HG02588 (cell line): Measurements from ENCODE around the gene ACTL7A.
"Not testable (repeated sequence)": the region's sequence is repeated elsewhere in the genome, so short reads cannot be mapped to it uniquely, and the experiment has no call there.

Experiments used
- ATAC-seq: cut with Tn5 transposase; IDR thresholded peaks from one replicate; pipeline ENCODE4 v1.9.1; 2021; ENCODE audit warnings: mild to moderate bottlenecking, moderate library complexity; ENCODE audit not compliant: unreplicated experiment

Gene ACTL7A

GRCh38 chr9:108848296-108848695 lies 13.8 kb upstream of the ACTL7A start:
- not testable (repeated sequence) for ATAC-seq

- ATAC-seq = no peak
Observed at GRCh38 chr9:108850293-108850897, 11.7 kb upstream of the ACTL7A start.

DNA sequence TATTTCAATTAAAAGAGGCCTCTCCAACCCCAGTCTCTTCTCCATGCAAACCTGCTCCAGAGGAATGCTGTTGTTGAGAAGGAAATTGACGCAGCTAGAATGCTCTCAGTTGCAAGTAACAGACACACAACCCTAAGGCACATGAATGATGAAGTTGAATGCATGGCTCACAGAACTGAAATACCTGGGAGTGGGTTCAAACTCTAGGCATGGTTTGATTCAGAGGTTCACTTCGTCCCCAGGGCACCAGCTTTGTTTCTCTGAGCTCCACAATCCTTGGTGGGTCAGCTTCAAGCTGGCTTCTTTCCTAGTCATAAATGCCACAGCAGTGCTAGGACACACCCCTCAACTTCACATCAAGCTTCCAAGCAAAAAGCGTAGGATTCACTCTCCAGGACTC lies 10.9 kb upstream of the ACTL7A start:
- no peak for ATAC-seq

DNA sequence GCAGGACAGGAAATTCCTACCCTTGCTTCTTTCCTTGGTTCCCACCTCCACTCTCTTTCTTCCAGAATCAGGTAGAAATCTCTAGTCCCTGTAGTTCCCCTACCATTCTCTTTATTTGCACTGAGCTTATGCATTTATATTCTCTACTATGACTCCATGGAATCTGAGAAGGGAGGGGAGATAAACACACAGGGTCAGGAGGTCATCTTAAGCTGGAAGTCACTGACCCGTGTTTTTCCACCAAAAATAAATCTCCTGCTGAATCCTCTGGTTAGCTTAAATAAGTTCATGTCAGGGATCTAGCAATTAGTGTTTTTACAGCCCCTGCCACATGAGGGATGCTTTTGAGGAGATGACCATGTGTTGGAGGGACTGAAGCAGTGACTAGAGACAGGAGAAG lies 10.0 kb upstream of the ACTL7A start:
- no peak for ATAC-seq

GRCh38 chr9:108854094-108854493 lies 8.0 kb upstream of the ACTL7A start:
- ATAC-seq = no peak

GRCh38 chr9:108854641-108855528 lies 7.2 kb upstream of the ACTL7A start:
- no peak for ATAC-seq

DNA sequence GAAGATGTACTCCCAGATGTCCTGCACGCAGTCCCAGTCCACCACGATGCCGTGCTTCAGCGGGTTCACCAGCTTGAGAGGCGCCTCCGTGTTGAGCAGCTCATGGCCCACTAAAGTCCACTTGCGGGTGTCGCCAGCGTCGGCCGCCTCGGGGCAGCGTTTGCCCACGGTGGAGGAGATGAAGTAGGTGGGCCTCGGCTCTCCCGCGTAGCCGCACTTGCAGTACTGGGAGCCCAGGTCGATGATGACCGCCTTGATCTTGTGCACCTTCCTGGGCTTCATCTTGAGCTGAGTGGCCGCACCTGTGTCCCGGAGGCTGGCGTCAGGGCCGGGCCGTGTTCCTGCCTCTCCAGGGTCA lies 6.6 kb upstream of the ACTL7A start:
- no peak for ATAC-seq

DNA sequence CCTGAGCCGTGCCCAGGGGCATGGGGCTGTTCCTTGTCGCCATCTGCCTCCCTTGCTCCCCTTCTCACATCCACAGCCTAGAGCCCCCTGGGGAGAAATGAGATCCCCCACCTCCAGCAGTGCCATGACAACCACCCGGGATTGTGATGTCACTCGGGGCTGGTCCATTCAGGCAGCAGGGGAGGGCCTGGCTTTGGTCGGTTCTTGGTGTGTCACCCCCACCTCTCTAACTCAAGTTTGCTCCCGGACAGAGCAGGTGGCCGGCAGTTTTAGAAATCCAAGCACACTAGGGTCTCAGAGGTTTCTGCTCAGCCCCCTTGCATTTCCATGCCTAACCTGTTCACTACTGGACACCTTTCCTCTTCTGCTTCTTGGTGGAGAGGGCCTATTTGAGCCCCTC lies 6.2 kb upstream of the ACTL7A start, which contains the start of gene ACTL7B:
ACTL7B (minus strand) TSS at position 99 of the 400 bp plus-strand sequence; CDS start at position 43, 56 bp downstream.
- no peak for ATAC-seq

GRCh38 chr9:108857572-108857971 lies 4.5 kb upstream of the ACTL7A start:
- no peak for ATAC-seq

- peak; percentile 69 for ATAC-seq
Observed at GRCh38 chr9:108859459-108860114, 2.5 kb upstream of the ACTL7A start.

DNA sequence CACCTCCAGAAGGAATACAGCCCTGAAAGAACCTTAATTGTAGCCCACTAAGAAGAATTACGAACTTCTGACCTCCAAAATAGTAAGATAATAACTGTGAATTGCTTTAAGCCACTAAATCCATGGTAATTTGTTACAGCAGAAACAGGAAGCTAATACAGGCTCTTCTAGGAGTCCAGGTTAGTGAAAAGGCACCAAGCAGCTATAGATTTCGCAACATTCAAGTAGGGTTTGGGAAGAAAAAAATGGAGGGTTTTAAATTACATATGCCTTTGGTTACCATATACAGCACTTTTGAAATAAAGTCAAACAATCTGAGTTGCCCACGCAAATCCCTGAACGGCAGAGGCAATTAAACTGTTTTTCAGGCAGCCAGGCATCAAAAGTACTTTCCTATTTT lies 1.7 kb upstream of the ACTL7A start:
- no peak for ATAC-seq

DNA sequence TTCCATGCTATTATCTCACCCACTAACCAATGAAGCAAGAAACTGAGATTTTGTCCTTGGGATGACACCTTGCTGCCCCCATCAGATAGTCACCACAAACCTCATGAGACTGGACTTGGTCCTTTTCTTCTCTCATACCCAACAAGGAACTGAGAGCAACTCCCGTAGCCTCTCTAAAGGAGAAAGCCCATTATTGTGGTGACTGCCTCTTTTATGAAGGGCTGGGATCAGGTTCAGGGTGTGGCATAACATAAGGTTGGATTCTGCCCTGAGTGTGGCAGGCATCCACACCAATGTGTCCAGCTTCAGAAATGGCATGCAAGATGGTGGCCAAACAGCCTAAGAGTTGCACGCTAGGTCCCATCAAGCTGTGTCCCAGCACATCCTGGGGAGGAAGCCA lies 1.3 kb upstream of the ACTL7A start:
- ATAC-seq = no peak

DNA sequence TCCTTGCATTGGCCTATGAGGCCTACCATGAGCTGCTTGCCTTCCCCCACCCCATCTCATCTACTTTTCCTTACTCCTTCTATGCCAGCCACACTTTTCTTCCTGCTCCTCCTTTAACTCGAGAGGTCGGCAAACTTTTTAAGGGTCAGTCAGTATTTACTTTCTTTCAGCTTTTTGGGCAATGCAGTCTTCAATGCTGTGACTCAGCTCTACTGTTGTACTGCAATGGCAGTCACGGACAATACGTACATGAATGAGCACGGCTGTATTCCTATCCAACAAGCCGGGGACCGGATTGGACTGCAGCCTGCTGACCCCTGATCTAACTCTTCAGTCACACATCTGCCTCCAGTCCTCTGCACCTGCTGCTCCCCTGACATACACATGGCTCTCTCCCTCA lies 602 bp upstream of the ACTL7A start:
- no peak for ATAC-seq

GRCh38 chr9:108863891-108864290 lies 1.8 kb downstream of the ACTL7A start:
- no peak for ATAC-seq

DNA sequence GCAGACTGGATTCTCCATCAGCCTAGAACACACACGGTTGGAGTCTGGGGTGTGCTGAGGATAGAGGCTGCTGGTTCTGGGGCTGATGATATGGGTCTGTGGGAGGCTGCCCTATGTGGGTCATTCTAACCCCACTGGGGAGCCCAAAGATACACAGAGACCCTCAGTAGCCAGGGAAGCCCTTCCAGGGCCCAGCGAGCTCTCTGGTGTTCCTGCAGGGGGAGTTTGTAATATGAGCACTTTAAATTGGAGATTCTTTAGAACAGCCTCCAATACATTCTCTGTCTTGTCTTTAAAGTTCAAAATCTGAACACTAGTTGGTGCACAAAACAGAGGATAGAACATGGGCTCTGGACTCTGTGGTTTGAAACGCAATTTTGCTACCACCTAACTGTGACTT lies 2.4 kb downstream of the ACTL7A start:
- no peak for ATAC-seq

- no peak for ATAC-seq
Observed at GRCh38 chr9:108865037-108865436, 3.0 kb downstream of the ACTL7A start.

DNA sequence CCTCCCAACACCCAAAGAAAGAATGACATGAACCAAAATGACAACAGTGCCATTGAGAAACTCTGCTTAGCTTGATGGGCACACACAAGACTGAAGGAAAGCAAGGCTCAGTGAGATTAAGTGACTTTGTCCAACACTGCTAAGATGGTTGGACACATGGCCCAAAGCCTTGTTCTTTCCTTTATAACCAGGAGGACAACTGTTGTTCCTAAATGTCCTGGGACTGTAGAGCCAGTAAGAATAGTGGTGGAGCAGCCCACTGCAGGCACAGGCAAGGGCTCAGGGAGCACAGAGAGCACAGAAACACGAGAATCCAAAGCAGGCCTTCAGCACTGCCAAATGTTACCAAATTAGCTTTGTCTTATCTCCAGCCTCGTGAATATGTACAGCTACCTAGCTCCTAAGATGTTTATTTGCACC lies 3.9 kb downstream of the ACTL7A start:
- no peak for ATAC-seq

DNA sequence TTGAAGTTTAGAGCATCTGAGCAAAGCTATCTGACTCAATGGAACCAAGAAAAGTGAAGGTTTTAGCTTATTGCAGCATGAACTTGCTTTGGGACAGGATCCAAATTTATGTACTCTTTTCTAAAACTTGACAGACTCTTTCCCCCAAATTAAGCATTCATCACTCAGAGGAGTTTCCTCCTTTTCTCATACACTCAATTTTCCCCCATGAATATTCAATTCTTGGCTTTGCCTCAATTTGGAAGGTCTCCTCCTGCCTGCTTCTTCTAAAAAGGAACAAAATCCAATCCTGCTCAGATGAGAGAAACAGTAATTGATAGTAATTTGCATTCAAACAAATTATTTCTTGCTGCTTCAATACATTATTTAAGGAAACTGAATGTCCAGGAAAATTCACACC lies 5.0 kb downstream of the ACTL7A start:
- no peak for ATAC-seq

DNA sequence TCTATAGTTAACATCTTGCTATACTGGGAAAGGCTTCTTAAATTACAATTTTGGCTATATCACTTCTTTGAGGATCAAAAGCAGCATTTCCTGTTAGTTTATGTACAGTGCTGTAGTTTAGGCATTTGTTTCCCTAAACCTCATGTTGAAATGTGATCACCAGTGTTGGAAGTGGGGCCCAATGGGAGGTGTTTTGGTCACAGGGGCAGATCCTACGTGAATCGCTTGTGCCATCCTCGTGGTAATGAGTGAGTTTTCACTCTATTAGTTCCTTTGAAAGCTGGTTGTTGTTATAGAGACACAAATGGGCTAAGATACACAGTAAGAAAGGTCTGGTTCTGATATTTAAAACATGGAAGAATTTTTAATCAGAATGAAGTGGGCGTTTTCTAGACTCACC lies 5.8 kb downstream of the ACTL7A start:
- no peak for ATAC-seq

DNA sequence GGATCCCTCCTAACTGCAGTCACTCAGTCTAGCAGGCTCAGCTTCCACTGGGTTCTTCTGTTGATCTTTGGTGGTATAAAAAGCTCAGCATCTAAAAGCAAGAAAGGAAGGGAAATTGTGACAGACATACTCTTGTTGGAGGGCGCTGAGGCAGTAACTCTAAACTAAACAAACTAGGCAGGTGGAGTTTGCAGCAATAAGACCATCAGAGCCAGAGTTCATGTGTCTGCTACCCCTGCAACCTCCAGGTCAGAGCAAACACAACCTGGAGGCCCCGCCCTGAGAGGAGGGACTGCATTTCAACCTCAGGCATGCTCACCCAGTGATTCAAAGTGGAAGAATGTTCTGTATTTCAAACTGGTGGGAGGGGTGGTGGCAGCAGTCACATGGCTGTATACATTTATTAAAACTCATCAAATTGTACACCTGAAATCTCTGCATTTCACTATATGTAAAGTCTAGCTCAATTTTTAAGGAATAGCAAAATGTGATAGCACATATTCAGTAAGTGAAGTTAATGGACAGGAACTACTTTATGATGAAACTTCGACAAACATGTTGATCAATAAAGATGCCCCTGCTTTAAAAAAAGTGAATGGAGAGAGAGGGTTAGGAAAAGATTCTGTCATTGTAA lies 7.1 kb downstream of the ACTL7A start:
- ATAC-seq = no peak

DNA sequence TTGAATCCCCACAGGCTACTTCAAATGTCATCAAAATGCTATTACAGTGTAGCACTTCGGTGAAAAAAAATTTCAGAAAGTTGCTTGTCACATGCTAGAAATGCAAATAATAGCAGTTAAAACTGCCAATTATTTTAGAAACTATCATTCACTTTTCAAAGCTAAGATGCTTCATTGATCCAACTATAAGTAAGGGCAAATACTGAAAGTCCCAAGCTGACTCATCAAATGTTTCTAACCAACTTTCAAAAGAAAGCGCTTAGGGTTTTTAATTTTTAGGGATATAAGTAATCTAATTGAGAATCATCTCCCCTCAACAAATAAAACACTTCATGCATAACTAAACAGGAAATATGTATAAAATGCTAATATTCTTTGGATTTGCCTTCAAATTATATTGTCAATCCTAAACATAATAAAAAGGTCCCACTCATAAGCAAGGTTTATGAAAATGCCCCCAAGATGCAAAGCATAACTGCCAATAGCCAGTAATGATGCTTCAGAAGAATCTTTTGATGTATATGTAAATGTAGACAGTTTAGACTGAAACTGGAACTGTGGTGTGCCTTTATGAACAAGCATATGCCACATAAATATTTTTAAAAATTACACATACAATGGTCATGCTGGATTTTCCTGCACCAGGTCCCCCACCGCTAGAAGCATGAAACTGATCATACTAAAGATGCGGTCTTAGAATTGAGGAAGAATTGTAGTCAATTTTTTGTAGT lies 12.2 kb downstream of the ACTL7A start:
- ATAC-seq = peak; percentile 49
